Smooth muscle cell (in vitro differentiated cells): ENCODE data around the gene SDHA. TPM values are rescaled to one million over a fixed set of nuclear protein-coding genes. Genes with fewer than 3 reads are reported as not detected.
A peak's percentile ranks its signal among the peaks of the same experiment; 100 is the strongest.

Experiments used
- DNase-seq: peaks from one replicate; lab custom pipeline; 2025; ENCODE audit not compliant: unreplicated experiment; lab: John Stamatoyannopoulos, UW
- H2AFZ ChIP-seq: fragments of 200-600 bp; sonication (generic); 2 replicates; pipeline ENCODE4 v1.6.0; 2016; ENCODE audit warnings: antibody characterized with exemption, low read depth, mild to moderate bottlenecking
- H3F3A ChIP-seq: fragments of 200-600 bp; sonication (generic); 2 replicates; pipeline ENCODE4 v1.6.0; 2017; ENCODE audit warnings: antibody characterized with exemption, low read depth
- H3K27ac ChIP-seq: fragments of 200-600 bp; sonication (generic); 2 replicates; pipeline ENCODE4 v1.5.1; 2016; ENCODE audit warnings: low read depth, mild to moderate bottlenecking
- H3K27me3 ChIP-seq: fragments of 200-600 bp; sonication (generic); 2 replicates; pipeline ENCODE4 v1.6.1; 2016; ENCODE audit warnings: low read depth, mild to moderate bottlenecking
- H3K36me3 ChIP-seq: fragments of 200-600 bp; sonication (generic); 2 replicates; pipeline ENCODE4 v1.5.1; 2016; ENCODE audit warnings: low read depth
- H3K4me1 ChIP-seq: fragments of 200-600 bp; sonication (generic); 2 replicates; pipeline ENCODE4 v1.5.1; 2016; ENCODE audit warnings: low read depth
- H3K4me2 ChIP-seq: fragments of 200-600 bp; sonication (generic); 2 replicates; pipeline ENCODE4 v1.6.0; 2016; ENCODE audit warnings: mild to moderate bottlenecking
- H3K4me3 ChIP-seq: fragments of 200-600 bp; sonication (generic); 2 replicates; pipeline ENCODE4 v1.5.1; 2016; ENCODE audit warnings: mild to moderate bottlenecking
- H3K79me2 ChIP-seq: fragments of 200-600 bp; sonication (generic); 2 replicates; pipeline ENCODE4 v1.6.0; 2016; ENCODE audit warnings: low read depth, mild to moderate bottlenecking
- H3K9ac ChIP-seq: fragments of 200-600 bp; sonication (generic); 2 replicates; pipeline ENCODE4 v1.6.0; 2016; ENCODE audit warnings: low read depth
- H3K9me3 ChIP-seq: fragments of 200-600 bp; sonication (generic); replicated peaks from 2 replicates; pipeline ENCODE4 v1.5.1; 2016; ENCODE audit warnings: low read depth
- H4K20me1 ChIP-seq: fragments of 200-600 bp; sonication (generic); 2 replicates; pipeline ENCODE4 v1.6.0; 2016; ENCODE audit warnings: low read depth
- CTCF ChIP-seq: fragments of 200-600 bp; sonication (generic); IDR thresholded peaks from 2 replicates; pipeline ENCODE4 v1.5.1; 2017; ENCODE audit warnings: borderline replicate concordance, mild to moderate bottlenecking, antibody characterized with exemption; ENCODE audit not compliant: insufficient read depth, poor library complexity, severe bottlenecking
- WGBS: methylation state at CpG from one replicate; pipeline ENCODE4 v1.1.7; 2016; ENCODE audit warnings: low lambda C conversion rate; 5-methylcytosine and 5-hydroxymethylcytosine counted together
- polyA plus RNA-seq: library from polyadenylated mRNA; unstranded; fragments of >200 nt; fragmentation: Nextera tagmentation; extraction: Ambion mirVana; gene quantifications from 2 replicates; pipeline ENCODE4 v1.2.1, GENCODE V29; 2016
- total RNA-seq: library from RNA; depleted of rRNA; stranded (reverse); fragments of >200 nt; gene quantifications from 2 replicates; pipeline ENCODE4 v1.2.3, GENCODE V29; 2014

SDHA gene
- total and polyA plus RNA-seq, 2 experiments from 2014 or later: 59.7 to 130 TPM

DNA sequence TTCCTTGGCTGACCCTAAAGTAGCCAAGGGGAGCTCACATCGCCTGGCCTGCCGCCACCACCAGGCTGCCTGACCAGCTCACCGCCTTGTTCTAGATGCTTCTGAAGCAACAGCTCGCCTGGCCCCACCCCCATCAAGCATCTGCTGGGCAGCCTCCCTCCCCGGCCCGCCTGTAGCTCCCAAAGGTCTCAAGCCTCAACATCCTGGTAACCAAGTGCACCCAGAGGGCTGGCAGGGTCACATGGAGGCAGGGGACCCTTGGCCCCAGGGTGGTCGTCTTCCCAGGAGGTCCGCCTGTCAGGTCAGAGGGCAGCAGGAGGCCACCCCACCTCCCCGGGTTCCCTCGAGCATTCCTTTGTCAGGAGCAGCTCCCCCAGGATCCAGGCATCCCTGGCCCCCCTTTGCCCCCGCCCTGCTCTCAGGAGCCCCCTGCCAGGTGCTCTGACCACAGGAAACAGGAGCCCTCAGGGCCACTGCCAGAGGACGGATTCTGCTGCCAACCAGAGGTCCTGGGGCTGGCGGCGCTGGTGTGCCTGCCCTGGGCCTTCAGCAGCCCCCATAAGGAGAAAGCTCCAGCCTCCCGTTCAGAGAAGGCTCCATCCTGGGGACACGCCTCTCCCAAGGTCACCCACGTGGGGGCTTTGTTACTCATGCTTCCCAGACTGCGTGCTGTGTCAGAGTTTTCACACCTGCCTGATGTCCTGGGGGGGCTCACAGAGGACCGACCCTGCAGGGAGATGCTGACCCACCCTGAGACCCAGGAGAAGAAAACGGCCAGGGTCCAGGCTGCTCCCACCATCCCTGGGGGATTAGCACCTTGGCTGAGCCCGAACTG, 30.3 kb upstream of the SDHA start:
- H3K27ac ChIP-seq: no peak overlapping the region
- no peak overlapping the region for H3K4me3 ChIP-seq
- H3F3A ChIP-seq: no peaks in the 10 kb centered on the region
- H3K4me2 ChIP-seq: peak overlapping the region; percentile 65
- H3K9ac ChIP-seq: no peak overlapping the region
- DNase-seq: no peak
- no peaks in the 10 kb centered on the region for H3K27me3 ChIP-seq
- H4K20me1 ChIP-seq: no peaks in the 10 kb centered on the region
- peaks cover 3% of the 10 kb centered on the region for H3K4me1 ChIP-seq
- WGBS: 79% methylated on average over 21 of the region's 21 CpGs
- no peaks in the 10 kb centered on the region for H3K36me3 ChIP-seq
- no peak for TF ChIP-seq CTCF
- H3K9me3 ChIP-seq: no peaks in the 10 kb centered on the region
- no peak overlapping the region for H2AFZ ChIP-seq
- no peaks in the 10 kb centered on the region for H3K79me2 ChIP-seq

DNA sequence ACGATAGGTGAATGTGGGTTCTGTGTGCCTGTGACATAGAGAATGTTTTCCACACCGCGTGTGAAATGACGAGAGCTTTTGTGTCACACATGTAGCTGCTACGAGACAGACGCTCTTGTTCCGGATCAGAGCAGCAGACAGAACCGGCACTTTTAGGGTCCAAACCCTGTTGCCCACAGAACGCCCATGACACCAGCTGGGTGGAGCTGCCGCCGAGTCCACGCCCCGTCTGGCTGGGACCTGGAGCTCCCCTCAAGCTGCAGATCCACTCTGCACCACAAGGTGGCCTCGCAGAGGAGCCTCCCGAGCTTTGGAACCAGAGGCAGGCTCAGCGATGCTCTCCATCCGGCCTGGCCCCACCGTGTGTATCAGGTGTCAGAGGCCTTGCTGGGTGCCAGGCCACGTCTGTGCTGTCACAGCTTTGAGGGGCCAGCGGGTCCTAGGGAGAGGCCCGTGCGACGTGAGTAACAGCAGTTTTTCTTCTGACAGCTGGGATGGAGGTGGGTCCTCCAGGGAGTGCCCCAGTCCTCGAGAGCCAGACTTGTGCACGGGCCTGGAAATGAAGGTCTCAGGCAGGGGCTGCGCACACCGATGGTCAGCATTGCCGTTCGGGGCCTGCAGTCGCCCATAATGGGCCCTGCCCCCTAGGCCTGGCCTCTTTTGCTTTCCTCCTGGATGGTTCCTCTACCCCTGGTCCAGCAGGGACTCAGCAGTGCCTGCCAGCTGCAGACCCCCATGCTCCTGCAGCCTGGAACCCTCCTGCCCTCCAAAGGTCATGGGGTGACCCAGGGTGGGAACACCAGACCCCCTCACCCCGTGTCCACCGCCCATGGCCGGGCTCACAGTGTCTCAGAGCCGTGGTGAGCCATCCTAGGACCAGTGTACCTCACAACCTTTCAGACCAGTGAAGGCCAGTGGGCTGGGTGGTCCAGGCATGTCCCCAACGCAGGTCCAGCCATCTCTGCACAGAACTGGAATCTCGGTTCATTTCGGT, 29.3 kb upstream of the SDHA start:
- H2AFZ ChIP-seq: no peak overlapping the region
- whole genome bisulfite sequencing: 44% methylated on average over 37 of the region's 37 CpGs

GRCh38 chr5:189486-189885, 28.6 kb upstream of the SDHA start:
- Histone ChIP-seq H3F3A (no peaks in the 10 kb centered on the region), H3K9me3 (no peaks in the 10 kb centered on the region), H3K9ac (no peak overlapping the region), H4K20me1 (no peaks in the 10 kb centered on the region), H3K4me1 (peaks cover 3% of the 10 kb centered on the region), H3K27ac (no peak overlapping the region), H2AFZ (no peak overlapping the region), H3K27me3 (no peaks in the 10 kb centered on the region), H3K79me2 (no peaks in the 10 kb centered on the region), H3K4me3 (no peak overlapping the region), H3K36me3 (no peaks in the 10 kb centered on the region), H3K4me2 (no peak overlapping the region)
- 90% methylated on average over 10 of the region's 10 CpGs for WGBS
- no peak for DNase-seq
- no peak for TF ChIP-seq CTCF

More for the DNA sequence above, 29.3 kb upstream of the SDHA start:
- Histone ChIP-seq H3K9me3 (no peaks in the 10 kb centered on the region), H3K27me3 (no peaks in the 10 kb centered on the region), H3K9ac (no peak overlapping the region), H4K20me1 (no peaks in the 10 kb centered on the region), H3K27ac (no peak overlapping the region), H3K4me1 (peaks cover 3% of the 10 kb centered on the region), H3F3A (no peaks in the 10 kb centered on the region), H3K79me2 (no peaks in the 10 kb centered on the region), H3K4me2 (peak overlapping the region; percentile 65), H3K36me3 (no peaks in the 10 kb centered on the region), H3K4me3 (no peak overlapping the region)
- DNase-seq: peak; percentile 56
- TF ChIP-seq CTCF: peak; percentile 85
